DMS 273 (cell line): ENCODE data around the gene GALNT18.
A peak's percentile ranks its signal among the peaks of the same experiment; 100 is the strongest.

Source experiments
- DNase-seq: peaks from one replicate; lab custom pipeline; 2025; ENCODE audit not compliant: unreplicated experiment; lab: John Stamatoyannopoulos, UW

The GALNT18 gene

DNA sequence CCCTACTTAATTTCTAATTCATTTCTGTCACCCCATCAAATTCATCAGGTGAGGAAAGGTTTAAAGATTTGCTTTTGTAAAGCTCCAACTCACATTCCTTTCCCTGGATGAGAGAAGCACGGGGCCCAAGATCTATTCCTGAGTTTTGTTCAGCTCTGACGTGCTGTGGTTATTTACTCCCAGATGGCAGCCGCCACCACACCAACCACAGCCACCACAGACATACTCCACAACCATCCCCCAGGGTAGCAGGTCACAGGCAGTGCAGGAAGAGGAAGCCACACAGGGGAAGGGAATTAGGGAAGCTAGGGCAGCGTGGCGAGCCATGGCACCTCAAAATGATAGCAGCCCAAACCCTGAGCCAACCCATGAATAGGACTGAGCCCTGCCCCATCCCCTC lies 205.3 kb downstream of the GALNT18 start:
- no peak for DNase-seq

DNA sequence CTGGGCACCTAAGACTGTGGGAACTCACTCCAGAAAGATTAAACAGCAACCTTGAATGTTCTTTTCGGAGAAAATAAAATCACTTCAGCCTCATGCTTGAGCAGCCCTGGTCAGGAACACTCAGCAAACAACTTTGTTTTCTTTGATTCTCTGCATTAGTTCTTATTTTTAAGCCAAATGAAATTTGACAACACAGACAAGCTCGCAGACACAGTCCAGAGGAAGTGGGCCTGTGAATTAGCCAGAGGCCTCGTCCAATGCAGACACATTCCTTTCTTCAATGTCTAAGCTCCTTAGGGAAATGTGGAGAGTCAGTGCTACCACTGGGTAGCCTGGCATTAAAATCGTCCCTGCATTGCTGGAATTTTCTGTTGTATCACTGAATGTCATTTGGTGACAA lies 205.9 kb downstream of the GALNT18 start:
- DNase-seq = no peak

DNA sequence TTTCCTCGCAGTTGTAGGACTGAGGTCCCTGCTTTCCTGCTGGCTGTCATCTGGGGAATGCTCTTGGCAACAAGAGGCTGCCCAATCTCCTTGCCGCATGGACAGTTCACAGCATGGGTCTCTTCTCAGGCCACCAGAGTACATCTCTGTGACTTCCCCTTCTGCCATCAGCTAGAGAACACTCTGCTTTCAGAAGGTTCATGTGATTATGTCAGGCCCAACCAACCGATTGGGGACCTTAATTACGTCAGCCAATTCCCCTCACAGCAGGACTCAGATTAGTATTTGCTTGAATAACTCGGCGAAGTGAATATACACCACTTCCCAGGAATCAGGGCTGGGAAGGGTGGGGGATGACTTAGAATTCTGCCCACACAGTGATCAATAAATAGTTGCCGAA lies 206.8 kb downstream of the GALNT18 start:
- no peak for DNase-seq

DNA sequence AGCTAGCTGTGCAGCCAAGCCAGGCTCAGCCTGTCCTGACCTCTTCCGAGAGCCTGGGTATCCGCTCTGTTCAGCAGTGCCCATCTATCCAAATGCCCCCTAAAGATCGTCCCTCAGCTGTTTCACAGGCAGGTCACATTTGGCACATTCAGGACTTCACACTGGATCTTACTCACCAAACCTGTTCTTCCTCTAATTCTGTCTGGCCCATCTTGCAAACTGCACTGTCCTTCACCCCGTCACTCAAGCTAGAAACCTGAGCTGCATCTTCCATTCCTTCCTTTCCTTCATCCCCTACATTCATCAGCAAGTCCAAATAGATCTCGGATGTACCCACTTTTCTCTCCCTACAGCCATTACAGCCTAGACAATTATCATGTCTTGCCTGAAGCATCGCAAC lies 208.0 kb downstream of the GALNT18 start:
- no peak for DNase-seq

DNA sequence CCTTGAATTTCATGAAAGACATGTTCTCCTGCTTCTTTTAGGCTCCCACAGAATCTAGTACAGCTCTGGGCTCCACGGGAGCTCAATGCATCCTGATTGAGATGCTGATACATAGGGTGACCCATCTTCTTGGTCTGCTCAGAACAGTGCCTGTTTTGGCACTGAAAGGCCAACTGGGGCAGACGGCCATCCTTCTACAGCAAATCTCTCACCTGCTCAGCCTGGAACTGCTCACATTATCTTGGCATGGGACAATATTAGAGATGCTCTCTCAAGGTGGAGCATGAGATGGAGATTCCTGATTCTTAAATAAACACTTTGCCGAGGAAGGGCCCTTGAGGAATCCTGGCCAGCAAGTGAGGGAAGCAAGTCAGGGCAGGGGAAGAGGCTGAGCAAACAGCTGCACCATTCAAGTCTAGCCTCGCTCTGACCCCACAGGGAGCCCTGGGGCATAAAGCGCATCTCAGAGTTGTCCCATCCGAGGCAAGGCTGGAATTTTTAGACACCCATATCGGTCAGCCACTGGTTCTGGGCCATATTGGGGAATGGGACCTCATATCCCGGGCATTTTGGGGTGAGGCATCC lies 210.3 kb downstream of the GALNT18 start:
- DNase-seq = no peak

DNA sequence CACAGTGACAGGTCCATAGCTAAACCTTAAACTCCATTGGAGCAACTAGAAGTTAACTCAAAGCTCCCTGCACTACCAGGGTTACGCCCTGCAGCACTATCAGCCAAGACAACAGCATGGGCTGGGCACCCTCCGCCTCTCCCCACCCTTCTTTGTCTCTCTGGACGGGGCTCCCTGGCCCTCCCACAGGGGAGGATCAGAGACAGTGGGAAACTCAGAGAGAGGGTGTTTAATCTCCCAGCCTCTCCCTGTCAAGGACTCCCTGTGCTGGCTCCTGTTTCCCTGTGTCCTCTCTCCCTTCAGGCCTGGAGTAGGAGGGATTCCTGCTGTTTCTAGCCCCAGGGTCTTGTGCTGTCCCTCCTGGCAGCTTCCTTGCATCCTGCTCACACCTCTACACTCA lies 211.9 kb downstream of the GALNT18 start:
- peak; percentile 24 for DNase-seq

DNA sequence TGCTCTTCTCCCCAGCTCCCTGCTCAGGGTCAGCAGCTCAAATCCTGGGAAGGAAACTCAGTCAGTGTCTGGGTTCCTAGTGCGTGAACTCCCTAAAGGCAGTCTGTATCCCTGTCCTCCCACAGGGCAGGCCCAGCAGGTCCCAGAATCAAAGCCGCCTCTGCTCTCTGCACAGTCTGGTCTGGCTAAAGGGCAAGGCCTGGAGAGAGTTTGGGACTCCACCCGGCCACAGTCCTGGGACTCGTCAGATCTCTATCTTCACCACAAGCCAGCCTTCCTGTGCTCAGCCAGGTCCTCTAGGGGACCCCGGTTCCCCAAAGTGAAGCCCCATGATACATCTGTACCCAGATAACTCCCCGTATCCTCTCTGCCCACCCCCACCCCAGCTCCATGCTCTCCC lies 212.6 kb downstream of the GALNT18 start:
- DNase-seq = no peak

DNA sequence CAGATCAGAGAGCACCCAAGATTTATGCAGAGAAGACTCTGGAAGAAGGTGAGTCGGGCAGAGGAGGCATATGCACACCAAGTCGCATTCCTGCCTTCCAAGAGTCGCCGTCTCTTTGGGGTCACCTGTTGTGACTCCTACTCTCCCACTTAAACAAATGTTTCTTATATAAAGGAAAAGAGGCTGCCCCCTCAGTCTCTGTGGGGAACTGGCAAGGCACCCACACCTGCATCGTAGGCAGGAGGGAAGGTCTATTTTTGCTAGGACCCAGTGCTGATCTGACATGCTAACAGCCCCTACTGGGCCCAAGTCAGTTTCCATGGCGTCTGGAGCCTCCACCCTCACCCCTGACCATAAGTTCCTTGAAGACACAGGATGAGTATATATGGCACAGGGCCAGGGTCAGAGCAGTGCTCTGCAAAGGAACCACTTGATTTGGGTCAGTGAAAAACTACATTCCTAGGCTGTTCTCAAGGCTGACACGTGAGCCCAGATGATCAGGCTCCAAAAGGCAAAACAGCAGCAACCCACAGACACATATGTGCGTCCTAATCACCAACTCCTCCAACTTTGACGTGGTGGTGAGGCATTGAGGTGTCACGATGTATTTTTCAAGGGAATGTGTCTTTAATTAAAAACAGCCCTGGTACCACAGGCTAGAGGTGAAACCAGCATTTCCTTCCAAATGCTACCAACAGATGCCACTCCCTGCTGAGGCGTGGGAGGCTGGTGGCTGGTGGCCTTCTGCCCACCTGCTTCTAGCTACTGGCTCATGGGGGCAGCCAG lies 213.2 kb downstream of the GALNT18 start:
- peak; percentile 27 for DNase-seq

DNA sequence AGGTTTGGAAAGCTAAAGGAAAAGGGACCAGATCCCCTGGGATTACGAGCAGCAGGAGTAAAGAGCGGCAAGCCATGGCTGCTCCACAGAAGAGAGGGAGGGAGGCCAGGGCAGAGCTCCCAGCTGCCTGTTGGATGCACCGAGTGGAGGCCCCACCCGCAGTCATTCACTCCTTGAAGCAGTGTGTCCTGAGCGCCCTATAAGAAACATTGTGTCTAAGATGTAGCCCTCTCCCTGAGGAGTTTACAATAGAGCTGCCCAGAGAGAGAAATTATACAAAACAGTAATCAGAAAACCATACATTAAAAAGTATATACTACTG lies 214.1 kb downstream of the GALNT18 start:
- DNase-seq = no peak

DNA sequence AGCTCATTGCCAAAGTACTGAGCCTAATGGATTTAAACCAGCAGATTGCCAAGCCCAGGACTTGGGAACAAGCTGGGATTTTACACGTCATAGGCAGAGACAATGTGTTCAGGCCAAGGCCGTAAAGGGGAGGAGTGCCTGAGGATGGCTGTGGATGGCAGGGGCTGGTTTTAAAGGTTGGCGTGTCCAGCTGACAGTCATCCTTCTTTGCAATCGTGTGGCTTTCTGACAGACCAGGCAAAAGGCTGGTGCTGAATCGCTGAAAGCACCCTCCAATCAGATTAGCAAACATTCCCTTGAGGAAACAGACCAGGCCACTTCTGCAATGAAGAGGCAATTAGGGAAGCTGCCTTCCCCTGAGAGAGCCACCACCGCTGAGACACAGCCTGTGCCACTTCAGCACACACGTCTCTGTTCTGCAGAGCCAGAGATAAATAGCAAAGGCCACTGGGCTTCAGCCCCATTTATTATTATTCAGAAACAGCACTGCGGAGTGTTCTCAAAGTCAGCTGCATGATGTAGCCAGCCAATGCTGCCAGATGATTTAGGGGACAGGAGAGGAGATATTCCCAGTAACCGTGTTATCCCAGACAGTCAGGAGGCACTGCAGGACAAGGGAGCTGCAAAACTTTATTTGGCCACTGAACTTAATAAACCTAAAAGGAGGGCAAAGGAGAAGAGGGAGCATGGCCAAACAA lies 214.6 kb downstream of the GALNT18 start:
- DNase-seq = no peak

DNA sequence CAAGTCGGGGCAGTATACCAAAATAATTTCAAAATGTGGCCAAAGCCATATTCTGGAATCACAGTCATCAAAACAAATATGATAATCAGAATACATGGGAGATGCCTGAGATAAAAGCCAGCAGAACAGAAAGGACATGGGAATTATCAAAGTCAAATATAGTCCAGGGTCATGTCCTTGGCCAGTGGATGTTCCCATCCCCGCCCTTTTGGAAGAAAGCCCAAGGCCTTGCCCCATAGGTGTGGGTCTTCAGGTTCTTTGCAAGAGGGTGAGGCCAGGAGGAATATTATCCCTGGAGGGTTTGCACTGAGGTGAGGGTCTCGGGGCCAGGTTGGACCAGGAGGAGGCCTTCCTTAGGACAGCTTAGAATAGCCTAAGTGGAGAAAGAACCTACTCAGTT lies 215.2 kb downstream of the GALNT18 start:
- DNase-seq = no peak

DNA sequence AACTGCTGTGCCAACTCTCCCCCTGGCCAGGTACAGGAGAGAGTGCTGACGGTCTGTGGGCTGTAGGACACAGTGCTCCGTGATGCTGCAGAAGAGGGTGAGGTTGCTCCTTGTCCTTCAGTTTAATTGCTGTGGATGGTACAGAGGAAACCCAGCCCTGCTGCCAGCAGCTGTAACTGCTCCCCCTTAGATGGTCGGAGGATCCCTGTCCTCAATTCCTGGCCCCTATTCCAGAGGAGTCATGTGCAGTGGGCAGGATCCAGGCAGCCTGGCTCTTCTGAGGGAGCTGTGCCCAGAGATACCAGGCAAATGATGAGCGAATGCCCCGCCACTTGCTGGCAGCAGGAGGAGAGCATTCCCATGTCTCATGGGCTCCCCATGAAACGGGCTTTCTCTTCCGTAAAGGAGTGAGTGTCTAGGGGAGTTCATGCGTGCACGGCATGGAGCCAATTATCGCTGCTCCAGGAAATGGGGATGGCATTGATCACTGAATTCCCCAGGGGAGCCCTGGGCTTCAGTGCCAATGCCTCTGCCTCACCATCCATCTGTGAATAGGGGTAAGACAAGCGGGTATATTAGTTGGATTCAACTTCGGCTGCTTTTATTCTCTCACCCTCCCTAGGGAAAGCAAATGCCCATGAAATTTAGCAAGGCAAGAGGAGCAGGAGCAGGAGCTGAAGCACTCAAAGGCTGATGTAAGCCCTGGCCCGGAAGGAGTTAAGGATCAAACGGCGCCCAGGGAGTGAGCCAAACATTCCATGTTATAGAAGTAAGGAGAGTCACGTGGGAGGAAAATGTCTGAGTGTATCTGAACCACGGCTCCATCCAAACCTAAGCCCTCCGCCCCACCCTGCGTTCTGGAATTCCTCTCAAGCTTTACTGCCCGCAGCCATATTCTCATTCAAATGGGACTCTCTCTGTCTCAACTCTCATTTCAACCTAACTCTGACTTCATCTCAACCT lies 217.8 kb downstream of the GALNT18 start:
- DNase-seq = no peak

DNA sequence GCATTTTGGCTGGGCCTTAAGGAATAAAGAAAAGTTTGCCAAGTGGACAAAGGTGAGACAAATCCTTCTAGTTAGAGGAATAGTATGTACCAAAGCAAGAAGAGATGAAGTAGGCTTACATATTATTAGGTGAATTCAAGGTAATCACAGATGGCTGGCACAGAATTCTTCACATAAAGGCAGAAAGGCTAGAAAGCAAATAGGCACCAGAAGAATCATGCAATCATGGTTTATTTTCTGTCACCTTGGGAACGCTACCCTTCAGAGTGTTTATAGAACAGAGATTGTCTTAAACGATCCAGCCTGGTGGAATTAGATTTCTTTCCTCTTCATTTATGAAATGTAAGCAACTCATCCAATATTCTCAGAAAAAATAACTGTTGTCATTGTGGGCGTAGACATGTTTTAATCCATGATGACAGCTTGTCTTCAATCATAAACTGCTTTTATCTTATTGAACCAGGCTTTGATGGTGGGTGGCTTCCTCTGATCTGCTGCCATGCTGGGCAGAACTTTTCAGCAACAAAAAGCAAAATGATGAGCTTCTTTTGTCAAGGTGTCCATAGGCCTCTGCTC lies 219.8 kb downstream of the GALNT18 start:
- no peak for DNase-seq

DNA sequence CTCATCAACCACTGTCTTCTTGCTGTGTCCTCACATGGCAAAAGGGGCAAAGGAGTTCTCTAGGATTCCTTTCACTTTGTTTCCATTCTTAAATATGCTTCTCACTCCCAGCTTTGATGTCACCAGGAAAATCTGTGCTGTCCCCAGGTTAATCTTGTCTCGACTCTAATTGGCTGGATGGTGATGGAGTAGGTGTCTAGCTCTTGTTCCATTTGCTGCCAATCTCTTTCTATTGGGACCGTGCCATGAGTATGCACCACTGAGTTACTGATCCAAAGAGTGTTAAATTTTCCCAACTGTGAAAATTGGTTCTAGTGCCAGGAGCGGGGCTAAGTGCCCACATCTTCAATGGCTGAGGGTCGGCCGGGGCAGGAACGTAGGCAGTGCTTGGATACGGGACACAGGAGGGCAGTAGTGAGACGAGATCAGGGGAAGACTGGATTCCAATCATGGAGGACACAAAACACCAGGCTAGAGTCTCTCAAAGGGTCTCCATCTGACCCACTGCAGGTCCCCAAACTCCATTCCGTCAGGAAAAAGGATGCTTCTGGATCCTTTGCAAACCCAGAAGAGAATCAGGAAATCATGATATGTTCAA lies 221.1 kb downstream of the GALNT18 start:
- peak; percentile 25 for DNase-seq

DNA sequence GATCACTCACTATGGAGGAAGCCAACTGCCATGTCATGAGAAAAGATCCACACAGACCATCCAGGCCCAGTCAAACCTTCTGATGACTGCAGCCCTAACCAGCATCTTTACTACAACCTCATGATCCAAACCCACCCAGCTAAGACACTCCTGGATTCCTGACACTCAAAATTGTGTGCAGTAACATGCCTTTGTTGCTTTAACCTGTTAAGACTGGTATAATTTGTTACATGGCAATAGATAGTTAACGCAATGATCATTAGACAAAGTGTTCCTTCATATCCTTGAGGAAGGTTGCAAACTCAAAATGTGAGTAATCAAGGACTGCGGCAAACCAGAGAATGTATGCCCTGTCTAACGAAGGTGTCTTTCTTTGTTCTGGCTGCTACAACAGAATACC lies 221.7 kb downstream of the GALNT18 start:
- DNase-seq = no peak

DNA sequence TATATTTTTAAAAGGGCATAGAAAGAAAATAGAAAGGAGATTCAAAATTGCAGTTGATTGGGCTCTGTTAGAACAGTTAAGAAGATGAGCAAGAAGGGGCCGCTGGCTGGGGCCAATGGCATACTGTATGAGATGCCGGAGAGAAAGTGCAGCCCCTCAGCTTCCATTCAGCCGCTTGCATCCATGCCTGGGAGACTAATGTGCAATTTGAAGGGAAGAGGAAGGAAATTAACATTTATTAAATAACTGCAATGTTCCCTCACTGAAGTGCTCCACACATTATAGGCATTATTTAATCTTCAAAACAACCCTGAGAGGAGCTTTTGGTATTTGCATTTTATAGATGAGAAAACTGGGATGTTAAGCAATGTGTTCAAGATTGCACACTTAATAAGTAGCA lies 224.0 kb downstream of the GALNT18 start:
- DNase-seq = no peak

DNA sequence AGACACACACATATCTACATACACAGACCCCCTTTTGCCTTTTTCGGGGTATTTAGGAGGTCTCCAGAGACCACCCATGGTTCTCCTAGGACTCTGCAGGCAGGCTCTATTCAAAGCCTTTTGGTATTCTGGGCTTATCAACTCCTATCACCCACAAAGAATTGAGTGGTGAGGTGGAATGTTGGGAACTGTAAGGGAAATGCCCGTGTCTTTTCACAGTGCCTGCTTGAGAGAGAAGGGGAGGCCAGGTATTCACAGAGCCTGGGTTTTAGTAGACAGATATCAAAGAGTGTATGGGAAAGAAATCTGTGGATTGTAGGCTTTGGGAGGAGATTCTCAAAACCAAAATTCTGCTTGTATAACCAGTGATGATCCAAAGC lies 224.8 kb downstream of the GALNT18 start:
- DNase-seq = no peak

DNA sequence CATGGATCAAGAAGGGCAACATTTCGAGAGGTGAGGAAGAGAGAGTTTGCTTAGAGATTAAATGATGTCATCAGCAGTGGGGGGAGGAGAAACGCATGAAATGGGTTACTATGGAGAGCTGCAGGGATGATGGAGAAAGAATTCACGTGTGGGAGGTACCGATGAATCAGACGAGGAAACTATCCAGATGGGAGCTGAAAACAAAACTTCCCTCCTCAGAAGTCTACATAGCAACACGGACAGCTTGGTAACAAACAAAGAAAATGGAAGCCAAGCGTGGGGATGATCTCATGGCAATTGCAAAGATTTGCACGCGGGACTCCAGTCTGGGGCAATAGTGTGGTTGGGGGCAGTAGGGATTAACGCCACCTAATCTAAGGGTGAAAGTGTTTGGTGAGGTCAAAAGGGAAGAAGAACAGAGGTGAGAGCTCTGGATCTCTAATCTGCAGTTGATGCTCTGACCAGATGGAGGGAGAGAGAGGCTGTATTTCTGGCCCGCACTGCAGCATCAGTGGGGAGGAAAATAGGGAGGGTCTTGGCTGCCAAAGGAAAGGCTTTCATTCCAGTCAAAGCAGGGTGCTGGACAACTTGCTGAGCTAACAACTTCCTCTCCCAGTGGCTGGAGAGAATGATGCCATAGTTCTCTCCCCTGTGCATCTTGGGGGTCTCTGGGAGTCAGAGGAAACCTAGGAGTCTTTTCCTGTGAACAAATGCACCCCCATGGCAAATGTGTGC lies 225.3 kb downstream of the GALNT18 start:
- DNase-seq = peak; percentile 11

DNA sequence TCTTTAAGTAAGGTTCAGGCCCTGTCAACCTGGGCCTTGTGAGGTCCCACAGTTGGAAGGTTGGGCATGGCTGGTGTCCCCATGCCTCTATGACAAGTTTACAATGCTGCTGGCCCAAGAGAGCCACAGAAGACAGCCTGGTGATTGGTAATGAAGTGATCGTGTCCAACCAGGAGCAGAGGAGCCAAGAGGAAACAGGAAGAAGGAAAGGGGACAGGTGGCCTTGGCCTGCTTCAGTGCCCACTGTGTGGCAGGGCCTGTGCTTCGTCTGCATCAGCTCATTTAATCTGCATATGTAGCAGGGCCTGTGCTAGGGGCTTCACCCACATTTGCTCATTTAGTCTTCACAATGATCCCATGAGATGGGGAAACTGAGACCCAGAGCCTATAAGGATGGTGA lies 226.7 kb downstream of the GALNT18 start:
- DNase-seq = no peak

DNA sequence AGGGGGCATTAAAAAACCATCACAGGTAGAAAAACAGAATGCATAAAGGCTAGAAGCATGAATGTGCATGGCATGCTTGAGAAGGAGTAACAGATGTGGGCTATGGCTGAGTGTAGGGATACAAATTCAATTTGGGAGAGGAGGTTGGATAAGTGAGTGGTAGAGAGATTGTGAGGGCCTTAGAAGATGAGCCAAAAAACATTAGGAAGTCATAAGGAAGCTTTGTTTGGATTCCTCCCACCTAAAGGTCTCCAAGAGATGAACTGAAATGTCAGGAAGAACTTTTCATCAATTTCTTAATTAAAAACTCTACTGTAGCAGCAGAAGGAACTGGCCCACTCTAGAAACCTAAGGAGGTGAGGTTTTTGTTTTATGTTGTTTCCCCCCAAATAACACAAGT lies 227.6 kb downstream of the GALNT18 start:
- DNase-seq = no peak
